Parathyroid adenoma (tissue), 2 donors: ENCODE measurements around the gene TMIGD2.

Experiments used
- H2AFZ ChIP-seq: fragments of 300-600 bp; sonication (generic); one replicate; pipeline ENCODE4 v1.7.0; 2017; ENCODE audit warnings: antibody characterized with exemption, mild to moderate bottlenecking
- H3K27ac ChIP-seq: fragments of 300-600 bp; sonication (generic); one replicate; pipeline ENCODE4 v1.7.0; 2017
- H3K27me3 ChIP-seq: fragments of 300-600 bp; sonication (generic); one replicate; pipeline ENCODE4 v1.7.0; 2017; ENCODE audit warnings: low read length; ENCODE audit not compliant: control insufficient read depth, insufficient read depth
- H3K36me3 ChIP-seq: fragments of 300-600 bp; sonication (generic); one replicate; pipeline ENCODE4 v1.7.0; 2017; ENCODE audit warnings: low read length; ENCODE audit not compliant: control insufficient read depth, insufficient read depth
- H3K4me1 ChIP-seq: fragments of 300-600 bp; sonication (generic); one replicate; pipeline ENCODE4 v1.7.0; 2017; ENCODE audit warnings: control low read depth
- H3K4me2 ChIP-seq: fragments of 300-600 bp; sonication (generic); one replicate; pipeline ENCODE4 v1.7.0; 2017; ENCODE audit warnings: low read length
- H3K4me3 ChIP-seq: fragments of 300-600 bp; sonication (generic); one replicate; pipeline ENCODE4 v1.7.0; 2017; ENCODE audit warnings: low read depth, low read length
- H3K79me2 ChIP-seq: fragments of 300-600 bp; sonication (generic); one replicate; pipeline ENCODE4 v1.7.0; 2017; ENCODE audit warnings: control low read depth
- H3K9ac ChIP-seq: fragments of 300-600 bp; sonication (generic); one replicate; pipeline ENCODE4 v1.7.0; 2017; ENCODE audit warnings: mild to moderate bottlenecking
- H3K9me3 ChIP-seq: fragments of 300-600 bp; sonication (generic); one replicate; pipeline ENCODE4 v1.7.0; 2017; ENCODE audit warnings: low read length; ENCODE audit not compliant: control insufficient read depth
- CTCF ChIP-seq: fragments of 300-600 bp; sonication (generic); IDR thresholded peaks from one replicate; pipeline ENCODE4 v1.7.0; 2017; ENCODE audit warnings: antibody characterized with exemption, mild to moderate bottlenecking
- donor health status: primary hyperparathyroidism.

Gene TMIGD2

DNA sequence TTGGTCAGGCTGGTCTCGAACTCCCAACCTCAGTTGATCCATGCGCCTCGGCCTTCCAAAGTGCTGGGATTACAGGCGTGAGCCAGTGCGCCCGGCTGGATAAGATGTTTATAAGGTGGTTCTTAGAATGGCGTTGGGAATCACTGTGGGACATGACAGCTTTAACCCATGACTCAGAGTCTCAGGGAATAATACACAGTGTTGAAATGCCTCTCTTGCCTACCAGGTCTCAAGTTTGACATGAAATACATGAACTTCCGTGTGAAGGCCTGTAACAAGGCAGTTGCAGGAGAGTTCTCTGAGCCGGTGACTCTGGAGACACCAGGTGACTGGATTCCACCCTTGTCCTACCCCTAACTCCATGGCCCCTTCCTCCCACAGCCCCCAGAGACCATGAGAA lies 14.8 kb upstream of the TMIGD2 start:
- Histone ChIP-seq H3K79me2 (no peaks in the 10 kb centered on the region), H3K36me3 (no peaks in the 10 kb centered on the region), H3K27ac (no peak overlapping the region), H3K27me3 (no peaks in the 10 kb centered on the region), H3K4me3 (no peak overlapping the region), H3K9me3 (no peaks in the 10 kb centered on the region), H3K4me1 (no peaks in the 10 kb centered on the region), H3K9ac (no peak overlapping the region), H2AFZ (no peak overlapping the region), H3K4me2 (no peak overlapping the region)
- no peak for TF ChIP-seq CTCF

DNA sequence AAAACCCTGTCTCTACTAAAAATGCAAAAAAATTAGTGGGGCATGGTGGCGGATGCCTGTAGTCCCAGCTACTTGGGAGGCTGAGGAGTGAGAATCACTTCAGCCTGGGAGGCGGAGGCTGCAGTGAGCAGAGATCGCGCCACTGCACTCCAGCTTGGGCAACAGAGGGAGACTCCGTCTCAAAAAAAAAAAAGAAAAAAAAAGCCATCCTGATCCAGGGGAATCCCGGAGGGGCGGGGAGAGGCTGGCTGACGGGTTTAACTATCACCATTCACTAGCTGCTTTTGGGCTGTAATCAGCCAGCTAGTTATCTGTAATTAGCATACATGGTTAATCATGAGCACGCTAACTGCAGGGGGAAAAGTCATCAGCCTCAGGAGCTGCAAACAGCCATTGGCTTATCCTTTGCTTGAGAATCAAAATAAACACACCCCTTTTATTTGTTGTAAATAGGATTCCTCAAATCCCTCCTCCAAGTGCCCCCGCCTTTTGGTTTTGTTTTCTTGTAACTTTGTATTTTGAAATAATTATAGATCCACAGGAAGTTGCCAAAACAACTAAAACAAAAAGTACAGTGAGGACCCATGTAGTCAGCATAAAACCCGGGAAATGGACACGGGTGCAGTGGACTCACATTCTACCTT lies 11.8 kb upstream of the TMIGD2 start:
- no peaks in the 10 kb centered on the region for H3K27me3 ChIP-seq
- H3K4me3 ChIP-seq = no peak overlapping the region
- H3K36me3 ChIP-seq = no peaks in the 10 kb centered on the region
- H3K9me3 ChIP-seq = no peaks in the 10 kb centered on the region
- no peak overlapping the region for H3K9ac ChIP-seq
- H3K79me2 ChIP-seq = no peaks in the 10 kb centered on the region
- no peak overlapping the region for H3K4me2 ChIP-seq
- H2AFZ ChIP-seq = no peak overlapping the region
- H3K4me1 ChIP-seq = no peaks in the 10 kb centered on the region
- no peak for TF ChIP-seq CTCF
- no peak overlapping the region for H3K27ac ChIP-seq

GRCh38 chr19:4310247-4311121 lies 8.3 kb upstream of the TMIGD2 start:
- Histone ChIP-seq H2AFZ (no peak overlapping the region), H3K27ac (no peak overlapping the region), H3K4me2 (no peak overlapping the region), H3K36me3 (no peaks in the 10 kb centered on the region), H3K4me1 (no peaks in the 10 kb centered on the region), H3K9me3 (no peaks in the 10 kb centered on the region), H3K79me2 (no peaks in the 10 kb centered on the region), H3K4me3 (no peak overlapping the region), H3K9ac (no peak overlapping the region), H3K27me3 (no peaks in the 10 kb centered on the region)
- no peak for TF ChIP-seq CTCF

DNA sequence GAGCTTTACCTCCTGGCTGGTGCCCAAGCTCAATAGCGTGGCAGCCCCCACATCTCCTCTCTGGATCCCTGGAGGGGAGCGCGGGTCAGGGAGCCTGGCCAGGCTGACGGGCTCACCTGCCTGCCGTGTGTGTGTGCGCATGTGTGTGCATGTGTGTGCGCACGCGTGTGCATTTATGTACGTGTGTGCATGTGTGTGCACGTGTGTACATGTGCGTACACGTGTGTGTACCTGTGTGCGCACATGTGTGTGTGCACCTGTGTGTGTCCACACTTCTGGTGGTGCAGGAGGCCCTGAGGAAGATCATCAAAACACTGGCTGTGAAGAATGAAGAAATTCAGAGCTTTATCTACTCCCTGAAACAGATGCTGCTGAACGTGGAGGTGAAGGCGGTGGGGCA lies 3.5 kb upstream of the TMIGD2 start:
- no peak overlapping the region for H3K27ac ChIP-seq
- no peak overlapping the region for H2AFZ ChIP-seq
- H3K9me3 ChIP-seq = no peaks in the 10 kb centered on the region
- TF ChIP-seq CTCF = no peak
- H3K36me3 ChIP-seq = no peaks in the 10 kb centered on the region
- no peak overlapping the region for H3K9ac ChIP-seq
- H3K4me1 ChIP-seq = no peaks in the 10 kb centered on the region
- no peak overlapping the region for H3K4me2 ChIP-seq
- H3K4me3 ChIP-seq = no peak overlapping the region
- H3K27me3 ChIP-seq = no peaks in the 10 kb centered on the region
- no peaks in the 10 kb centered on the region for H3K79me2 ChIP-seq

DNA sequence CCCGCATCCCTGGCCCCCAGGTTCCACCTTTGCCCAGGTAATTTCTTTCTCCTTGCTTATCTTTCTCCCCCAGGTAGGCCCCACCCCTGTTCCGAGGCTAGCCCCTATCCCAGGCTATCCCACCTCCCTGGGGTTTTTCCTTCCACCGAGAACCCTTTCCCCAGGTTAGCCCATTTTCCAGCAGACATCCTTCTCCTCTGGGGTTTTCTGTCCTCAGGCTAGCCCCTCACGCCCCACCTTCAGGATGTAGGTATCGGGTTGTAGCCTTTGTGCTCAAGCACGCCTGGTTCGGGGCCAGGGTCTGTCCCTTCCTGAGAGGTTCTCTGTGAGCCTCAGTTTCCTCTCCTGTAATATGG lies 3.0 kb upstream of the TMIGD2 start:
- Histone ChIP-seq H3K9me3 (no peaks in the 10 kb centered on the region), H3K27ac (no peak overlapping the region), H3K4me3 (no peak overlapping the region), H3K36me3 (no peaks in the 10 kb centered on the region), H3K4me2 (no peak overlapping the region), H3K27me3 (no peaks in the 10 kb centered on the region), H3K9ac (no peak overlapping the region), H3K79me2 (no peaks in the 10 kb centered on the region), H3K4me1 (no peaks in the 10 kb centered on the region), H2AFZ (no peak overlapping the region)
- no peak for TF ChIP-seq CTCF
